ENCODE data around the gene DENND10. TPM values are rescaled to one million over a fixed set of nuclear protein-coding genes. Genes with fewer than 3 reads are reported as not detected.

Gene DENND10
- total RNA-seq (10 to 100 TPM; 13.9 to 22.1 (median 20.1) TPM), polyA plus RNA-seq (10 to 100 TPM in 2 of 3 donors, 1 to 10 TPM in 1; 6.6 to 27.9 (median 12.9) TPM)
- long read RNA-seq, donor 1, transcript FAM45A-201 (9 exons, 1,648 nt): major isoform, 6 of 10 reads
- long read RNA-seq, donor 1, partial matches to known transcripts: 0 of 10 reads
- long read RNA-seq, donor 1, other reads (novel, unspliced or antisense): 4 of 10 reads
- long read RNA-seq, donor 2, transcript FAM45A-201 (9 exons, 1,648 nt): major isoform, 9 of 21 reads
- long read RNA-seq, donor 2, partial matches to known transcripts: 1 of 21 reads
- long read RNA-seq, donor 2, other reads (novel, unspliced or antisense): 10 of 21 reads

- Histone ChIP-seq H3K27me3 (ENCODE audit: insufficient read depth in 3 of 3, low read length in 2 of 3) (no peaks in the 10 kb centered on the region), H3K4me1 (peaks cover 5% of the 10 kb centered on the region), H3K4me3 (peak within 1 kb of the TSS; percentile 87), H3K36me3 (ENCODE audit: insufficient read depth in 1 of 2, low read depth in 1 of 2) (peaks cover 0 to 22% of the 10 kb centered on the region in 2 donors), H3K9me3 (no peaks in the 10 kb centered on the region), H3K27ac (peak within 1 kb of the TSS; percentile 78)
- 0 to 1% (median 1%) methylated on average over 25 to 91 of the region's 91 CpGs for WGBS, 3 donors
- TF ChIP-seq CTCF (IDR thresholded peaks at IDR 0.05): no peak
- intact Hi-C loops (cut with DNase I): no loop called here
- DNase-seq (peak; percentile 82 to 90), ATAC-seq (peak; percentile 95 to 96 (median 95))
Observed at GRCh38 chr10:119103903-119104653, at the start of gene DENND10. DENND10 (plus strand) TSS chr10:119104113; CDS start chr10:119104143, 30 bp downstream.

GRCh38 chr10:119055472-119055871, 48.4 kb upstream of the DENND10 start:
- H3K9me3 ChIP-seq: no peaks in the 10 kb centered on the region
- DNase-seq (no peak), ATAC-seq (no peak)
- intact Hi-C loops (cut with DNase I): loop anchor here in 1 of 2 donors (10.0 kb wide), 1 partner anchor 789 kb away; no protein-coding TSS in a partner anchor
- no peaks in the 10 kb centered on the region for H3K4me1 ChIP-seq
- no peak overlapping the region for H3K27ac ChIP-seq
- peaks cover 19 to 100% of the 10 kb centered on the region in 2 donors for H3K36me3 ChIP-seq (ENCODE audit: insufficient read depth in 1 of 2, low read depth in 1 of 2)
- TF ChIP-seq CTCF (IDR thresholded peaks at IDR 0.05): no peak
- no peak overlapping the region for H3K4me3 ChIP-seq
- 84 to 87% (median 84%) methylated on average over 1 of the region's 1 CpG for WGBS, 3 donors
- no peaks in the 10 kb centered on the region for H3K27me3 ChIP-seq (ENCODE audit: insufficient read depth in 3 of 3, low read length in 2 of 3)

- ATAC-seq: no peak
- WGBS, 3 donors: 88 to 92% (median 90%) methylated on average over 11 of the region's 11 CpGs
- no peaks in the 10 kb centered on the region for H3K4me1 ChIP-seq
- no peaks in the 10 kb centered on the region for H3K9me3 ChIP-seq
- no peak overlapping the region for H3K27ac ChIP-seq
- no peak for DNase-seq
- intact Hi-C loops (cut with DNase I): loop anchor here in 1 of 2 donors (10.0 kb wide), 1 partner anchor 787 kb away; no protein-coding TSS in a partner anchor
- peaks cover 13 to 100% of the 10 kb centered on the region in 2 donors for H3K36me3 ChIP-seq (ENCODE audit: insufficient read depth in 1 of 2, low read depth in 1 of 2)
- no peak overlapping the region for H3K4me3 ChIP-seq
- no peaks in the 10 kb centered on the region for H3K27me3 ChIP-seq (ENCODE audit: insufficient read depth in 3 of 3, low read length in 2 of 3)
- no peak for TF ChIP-seq CTCF (IDR thresholded peaks at IDR 0.05)
Observed at GRCh38 chr10:119058010-119058409, 45.9 kb upstream of the DENND10 start.

- TF ChIP-seq CTCF (IDR thresholded peaks at IDR 0.05): no peak
- Histone ChIP-seq H3K4me1 (no peaks in the 10 kb centered on the region), H3K9me3 (no peaks in the 10 kb centered on the region), H3K36me3 (ENCODE audit: insufficient read depth in 1 of 2, low read depth in 1 of 2) (peaks cover 11 to 100% of the 10 kb centered on the region in 2 donors), H3K4me3 (no peak overlapping the region), H3K27me3 (ENCODE audit: insufficient read depth in 3 of 3, low read length in 2 of 3) (no peaks in the 10 kb centered on the region), H3K27ac (no peak overlapping the region)
- no peak for ATAC-seq
- intact Hi-C loops (cut with DNase I): loop anchor here in 1 of 2 donors (10.0 kb wide), 1 partner anchor 785 kb away; no protein-coding TSS in a partner anchor
- no peak for DNase-seq
- 71 to 83% (median 76%) methylated on average over 4 of the region's 4 CpGs for WGBS, 3 donors
Observed at GRCh38 chr10:119059557-119059956, 44.4 kb upstream of the DENND10 start.

Data from psoas muscle (tissue), 8 donors.